IPS-18c (cell line): ENCODE data around the gene LIPT2.

Experiments
- H3K4me3 ChIP-seq: 2 replicates; pipeline ENCODE4 v1.7.0; 2013; ENCODE audit warnings: low read depth, mild to moderate bottlenecking, low read length, moderate library complexity; ENCODE audit not compliant: insufficient read depth
- H3K9me3 ChIP-seq: one replicate; pipeline ENCODE4 v1.6.1; 2013; ENCODE audit warnings: mild to moderate bottlenecking, low read length, moderate library complexity; ENCODE audit not compliant: control insufficient read depth, insufficient read depth

LIPT2 gene

GRCh38 chr11:74473382-74474173 is 19.9 kb downstream of the LIPT2 start:
- no peak overlapping the region for H3K4me3 ChIP-seq
- no peaks in the 10 kb centered on the region for H3K9me3 ChIP-seq

GRCh38 chr11:74471668-74472429 is 21.7 kb downstream of the LIPT2 start:
- no peaks in the 10 kb centered on the region for H3K9me3 ChIP-seq
- H3K4me3 ChIP-seq, result no peak overlapping the region

GRCh38 chr11:74471037-74471436 is 22.5 kb downstream of the LIPT2 start:
- H3K9me3 ChIP-seq, result no peaks in the 10 kb centered on the region
- H3K4me3 ChIP-seq, result no peak overlapping the region

DNA sequence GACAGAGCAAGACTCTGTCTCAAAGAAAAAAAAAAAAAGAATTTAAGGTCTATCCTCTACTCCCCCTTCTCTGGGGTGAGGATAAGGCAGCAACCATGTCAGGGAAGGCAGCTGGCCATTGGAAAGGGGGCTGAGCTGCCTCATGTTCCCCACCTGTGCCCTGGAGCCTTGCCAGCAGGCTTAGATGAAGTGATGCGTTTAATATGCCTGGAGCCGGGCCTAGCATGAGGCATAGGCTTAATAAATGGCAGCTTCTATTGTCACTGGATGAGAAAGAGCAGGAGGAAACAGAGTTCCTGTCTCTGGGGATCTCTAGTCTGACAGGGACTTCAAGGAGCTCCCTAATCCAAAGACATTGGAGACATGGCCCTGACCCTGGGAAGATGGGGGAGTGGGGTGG is 23.0 kb downstream of the LIPT2 start:
- Histone ChIP-seq H3K4me3 (no peak overlapping the region), H3K9me3 (no peaks in the 10 kb centered on the region)

GRCh38 chr11:74468936-74469335 is 24.6 kb downstream of the LIPT2 start:
- H3K9me3 ChIP-seq, result no peaks in the 10 kb centered on the region
- H3K4me3 ChIP-seq, result no peak overlapping the region

GRCh38 chr11:74468521-74468920 is 25.0 kb downstream of the LIPT2 start:
- Histone ChIP-seq H3K4me3 (no peak overlapping the region), H3K9me3 (no peaks in the 10 kb centered on the region)

DNA sequence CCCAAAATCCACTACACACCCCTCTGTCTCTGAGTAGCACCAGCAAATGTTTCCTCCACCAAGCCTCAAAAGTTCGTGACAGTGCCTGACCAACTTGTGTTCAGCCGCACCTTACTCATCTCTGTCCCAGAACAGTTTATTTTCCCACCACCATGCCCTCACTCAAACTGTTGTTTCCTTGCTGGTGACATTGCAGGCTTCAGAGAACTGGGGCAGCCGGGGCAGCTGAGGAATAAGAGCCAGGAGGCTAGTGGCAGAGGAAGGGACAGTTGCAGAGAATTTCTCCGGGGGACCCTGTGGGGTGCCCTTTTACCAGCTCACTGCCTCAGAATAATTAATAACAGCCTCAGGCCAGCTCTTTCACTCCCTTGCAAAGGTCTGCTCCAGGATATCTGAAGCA is 25.5 kb downstream of the LIPT2 start:
- H3K4me3 ChIP-seq, result no peak overlapping the region
- H3K9me3 ChIP-seq, result no peaks in the 10 kb centered on the region

DNA sequence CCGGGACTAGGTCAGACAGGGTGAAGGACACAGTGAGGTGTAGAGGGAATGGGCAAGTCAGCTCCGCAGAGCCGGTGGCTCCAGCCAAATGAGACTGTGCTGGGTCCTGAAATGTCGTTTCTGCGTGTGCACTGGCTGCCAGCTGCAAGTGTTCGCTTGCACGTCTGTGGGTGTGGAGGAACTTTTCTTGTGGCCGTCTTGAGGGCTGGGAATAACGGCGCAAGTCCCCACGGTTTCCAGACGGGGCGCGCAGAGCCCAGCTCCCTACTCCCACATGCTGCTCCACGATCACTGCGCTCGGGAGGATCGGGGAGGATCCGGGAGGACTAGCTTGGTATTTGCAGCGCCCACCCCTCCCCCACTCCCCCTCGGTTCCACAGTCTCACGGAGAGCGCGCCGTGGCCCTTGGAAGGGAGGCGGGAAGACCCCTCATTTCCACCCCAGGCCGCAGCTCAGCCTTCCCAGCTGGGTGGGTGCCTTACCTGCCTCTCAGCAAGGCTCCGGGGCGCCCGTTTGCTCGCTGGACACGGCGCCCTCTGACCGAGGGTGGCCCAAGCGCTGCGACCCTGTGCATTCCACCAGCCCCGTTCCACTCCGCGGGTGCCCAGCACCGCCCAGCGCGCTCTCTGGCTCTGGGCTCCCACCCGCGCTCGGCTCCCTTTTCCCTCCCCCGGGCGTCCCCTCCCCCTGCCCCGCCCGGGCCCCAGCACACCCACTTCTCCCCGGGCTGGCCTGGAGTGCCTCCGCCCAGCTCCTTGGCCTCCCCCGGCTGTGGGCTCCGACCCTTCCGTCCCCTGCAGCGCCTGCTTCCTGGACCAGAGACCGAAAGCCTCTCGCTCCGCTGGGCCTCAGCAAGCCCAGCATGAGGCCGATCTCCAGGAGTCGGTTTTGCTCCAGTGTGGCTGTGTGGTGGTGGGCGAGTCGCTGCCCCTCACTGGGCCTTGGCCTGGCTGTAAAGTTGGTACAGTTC is 26.3 kb downstream of the LIPT2 start, which contains the start of gene KCNE3:
KCNE3 (minus strand) TSS at position 634 of the 970 bp plus-strand sequence. CDS start 9,986 bp downstream, outside the sequence.
- peak within 1 kb of the TSS; percentile 57 for H3K4me3 ChIP-seq
- H3K9me3 ChIP-seq, result no peaks in the 10 kb centered on the region

- no peak overlapping the region for H3K4me3 ChIP-seq
- H3K9me3 ChIP-seq, result no peaks in the 10 kb centered on the region
Observed at GRCh38 chr11:74465291-74465708, 28.2 kb downstream of the LIPT2 start.

DNA sequence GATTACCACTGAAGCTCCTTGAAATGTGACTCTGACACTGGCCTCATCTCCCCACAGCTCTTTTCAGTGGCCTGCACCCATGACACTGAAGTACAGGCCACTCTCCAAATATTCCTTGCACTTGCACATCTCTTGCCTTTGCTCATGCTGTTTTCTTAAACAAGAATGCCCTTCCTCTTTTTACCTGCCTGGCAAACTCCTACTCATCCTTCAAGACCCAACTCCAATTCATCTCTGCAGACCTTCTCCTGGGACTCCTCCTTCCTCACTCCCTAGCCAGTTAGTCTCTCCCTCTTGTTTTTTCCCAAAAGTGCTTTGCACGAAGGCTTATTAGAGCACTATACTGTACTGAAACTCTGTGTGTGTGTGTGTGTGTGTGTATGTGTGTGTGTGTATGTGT is 28.8 kb downstream of the LIPT2 start:
- Histone ChIP-seq H3K4me3 (no peak overlapping the region), H3K9me3 (no peaks in the 10 kb centered on the region)

DNA sequence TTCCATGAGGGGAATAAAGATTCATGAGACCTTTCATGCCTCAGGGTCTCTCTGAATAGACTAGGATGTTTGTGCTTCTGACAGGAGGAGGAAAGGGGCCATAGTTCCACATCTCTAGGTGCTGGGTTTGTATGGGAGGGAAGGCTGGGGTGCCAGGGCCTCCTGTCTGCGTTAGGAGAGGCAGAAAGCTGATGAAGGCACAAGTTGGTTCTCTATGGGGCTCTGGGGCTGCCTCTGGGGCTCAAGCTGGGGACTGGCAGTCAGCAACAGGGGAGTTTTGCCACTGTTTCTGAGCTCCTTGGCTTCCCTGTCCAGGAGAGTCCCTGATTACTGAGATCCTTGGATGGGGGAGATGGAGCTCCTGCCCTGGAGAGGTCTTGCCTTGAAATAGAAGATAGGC is 30.3 kb downstream of the LIPT2 start:
- H3K4me3 ChIP-seq, result no peak overlapping the region
- H3K9me3 ChIP-seq, result peaks cover 2% of the 10 kb centered on the region

- no peak overlapping the region for H3K4me3 ChIP-seq
- peaks cover 2% of the 10 kb centered on the region for H3K9me3 ChIP-seq
Observed at GRCh38 chr11:74462631-74463030, 30.9 kb downstream of the LIPT2 start.

DNA sequence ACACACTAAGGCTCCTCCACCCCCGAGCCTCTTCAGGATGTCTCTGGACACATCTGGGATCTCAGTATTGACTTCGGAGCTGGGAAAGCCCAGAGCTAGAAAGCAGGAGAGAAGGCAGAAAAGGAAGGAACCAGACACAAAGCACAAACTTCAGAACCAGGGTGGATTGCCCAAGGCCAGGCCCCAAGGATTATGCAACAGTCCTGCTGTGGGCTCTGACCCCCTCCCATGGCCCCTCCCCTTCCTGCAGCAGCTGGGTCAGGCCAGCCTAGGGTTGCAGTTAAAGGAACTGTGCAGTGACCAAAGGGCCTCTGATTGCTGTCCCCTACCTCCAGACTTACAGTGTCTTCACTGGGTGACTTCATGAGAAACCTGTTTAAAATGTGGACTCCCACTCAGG is 31.5 kb downstream of the LIPT2 start:
- Histone ChIP-seq H3K4me3 (no peak overlapping the region), H3K9me3 (peaks cover 2% of the 10 kb centered on the region)

DNA sequence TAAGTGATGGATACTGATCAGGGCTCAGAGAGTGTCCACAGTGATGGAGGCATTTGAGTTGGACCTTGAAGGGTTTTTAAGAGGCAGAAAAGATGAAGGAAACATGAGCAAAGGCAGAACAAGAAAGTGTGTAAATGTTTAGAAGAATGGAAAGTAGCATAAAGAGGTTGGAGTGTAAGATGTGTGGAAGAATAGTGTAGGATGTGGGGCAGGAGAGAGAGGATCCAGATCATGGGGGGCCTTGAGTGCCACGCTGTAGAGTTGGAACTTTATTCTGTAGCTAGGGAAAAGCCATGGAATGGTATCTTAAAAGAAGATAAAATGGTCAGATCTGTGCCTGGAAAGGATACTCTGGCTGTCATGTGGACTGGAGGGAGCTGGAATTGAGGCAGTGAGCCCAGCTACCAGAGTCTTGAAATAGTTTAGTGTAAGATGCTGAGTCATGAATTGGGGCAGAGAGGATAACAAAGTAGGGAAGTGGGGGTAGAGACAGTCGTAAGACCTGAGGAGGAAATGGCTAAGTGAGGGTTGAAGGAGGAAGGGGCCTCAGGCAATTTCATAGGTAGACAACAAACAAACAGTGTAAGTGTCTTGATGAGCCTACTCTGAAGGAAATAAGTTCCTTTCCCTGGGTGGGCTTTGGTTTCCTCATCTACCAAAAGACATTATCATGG is 32.9 kb downstream of the LIPT2 start:
- H3K9me3 ChIP-seq, result peaks cover 2% of the 10 kb centered on the region
- no peak overlapping the region for H3K4me3 ChIP-seq

DNA sequence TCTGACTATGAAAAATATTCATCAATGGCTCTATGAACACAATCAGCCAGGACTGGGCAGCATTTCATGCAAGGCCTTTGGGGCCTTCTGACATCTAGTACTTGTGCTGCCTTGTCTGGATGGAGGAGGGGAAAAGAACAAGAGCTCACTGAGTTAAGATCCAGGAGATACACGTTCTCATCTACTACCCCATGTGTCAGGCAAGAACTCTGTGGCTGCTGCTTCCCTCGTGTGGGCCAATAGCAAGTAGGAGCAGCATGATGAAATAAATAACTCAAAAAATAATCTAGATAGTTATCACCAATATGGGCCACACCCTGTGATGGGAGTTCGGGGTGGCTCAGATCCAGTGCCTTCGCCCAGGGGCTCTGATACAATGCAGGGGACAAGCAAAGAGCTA is 33.5 kb downstream of the LIPT2 start:
- Histone ChIP-seq H3K4me3 (no peak overlapping the region), H3K9me3 (peaks cover 2% of the 10 kb centered on the region)

- Histone ChIP-seq H3K4me3 (no peak overlapping the region), H3K9me3 (peaks cover 2% of the 10 kb centered on the region)
Observed at GRCh38 chr11:74459584-74459983, 33.9 kb downstream of the LIPT2 start.

- Histone ChIP-seq H3K9me3 (peaks cover 2% of the 10 kb centered on the region), H3K4me3 (no peak overlapping the region)
Observed at GRCh38 chr11:74457356-74457755, 36.2 kb downstream of the LIPT2 start.
